HL-60 (cell line): Measurements from ENCODE around the gene FYB2.

Source experiments
- GABPA ChIP-seq: IDR thresholded peaks from 2 replicates; pipeline ENCODE4 v1.6.1; 2012; ENCODE audit warnings: low read depth
- REST ChIP-seq: IDR thresholded peaks from 2 replicates; pipeline ENCODE4 v1.6.1; 2012; ENCODE audit warnings: low read depth; ENCODE audit not compliant: insufficient replicate concordance
- TF ChIP-seq, protein P1 (sequence below): IDR thresholded peaks from one replicate; pipeline ENCODE4 v1.5.1; 2011; ENCODE audit warnings: low read length, control low read depth, inconsistent platforms; ENCODE audit not compliant: insufficient read depth

GRCh38 chr1:56788588-56788987 is 30.6 kb downstream of the FYB2 start:
- TF ChIP-seq REST (no peak), GABPA (no peak)
- TF ChIP-seq, protein P1, sequence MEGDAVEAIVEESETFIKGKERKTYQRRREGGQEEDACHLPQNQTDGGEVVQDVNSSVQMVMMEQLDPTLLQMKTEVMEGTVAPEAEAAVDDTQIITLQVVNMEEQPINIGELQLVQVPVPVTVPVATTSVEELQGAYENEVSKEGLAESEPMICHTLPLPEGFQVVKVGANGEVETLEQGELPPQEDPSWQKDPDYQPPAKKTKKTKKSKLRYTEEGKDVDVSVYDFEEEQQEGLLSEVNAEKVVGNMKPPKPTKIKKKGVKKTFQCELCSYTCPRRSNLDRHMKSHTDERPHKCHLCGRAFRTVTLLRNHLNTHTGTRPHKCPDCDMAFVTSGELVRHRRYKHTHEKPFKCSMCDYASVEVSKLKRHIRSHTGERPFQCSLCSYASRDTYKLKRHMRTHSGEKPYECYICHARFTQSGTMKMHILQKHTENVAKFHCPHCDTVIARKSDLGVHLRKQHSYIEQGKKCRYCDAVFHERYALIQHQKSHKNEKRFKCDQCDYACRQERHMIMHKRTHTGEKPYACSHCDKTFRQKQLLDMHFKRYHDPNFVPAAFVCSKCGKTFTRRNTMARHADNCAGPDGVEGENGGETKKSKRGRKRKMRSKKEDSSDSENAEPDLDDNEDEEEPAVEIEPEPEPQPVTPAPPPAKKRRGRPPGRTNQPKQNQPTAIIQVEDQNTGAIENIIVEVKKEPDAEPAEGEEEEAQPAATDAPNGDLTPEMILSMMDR, result no peak
